ENCODE data around the gene AHCTF1.

AHCTF1 gene

GRCh38 chr1:246931549-246932365 lies at the start of gene AHCTF1:
Gene AHCTF1, minus strand, starts transcription at chr1:246931948. Its CDS starts 13,578 bp downstream, at chr1:246918370.
- DNase-seq = peak; percentile 92

DNA sequence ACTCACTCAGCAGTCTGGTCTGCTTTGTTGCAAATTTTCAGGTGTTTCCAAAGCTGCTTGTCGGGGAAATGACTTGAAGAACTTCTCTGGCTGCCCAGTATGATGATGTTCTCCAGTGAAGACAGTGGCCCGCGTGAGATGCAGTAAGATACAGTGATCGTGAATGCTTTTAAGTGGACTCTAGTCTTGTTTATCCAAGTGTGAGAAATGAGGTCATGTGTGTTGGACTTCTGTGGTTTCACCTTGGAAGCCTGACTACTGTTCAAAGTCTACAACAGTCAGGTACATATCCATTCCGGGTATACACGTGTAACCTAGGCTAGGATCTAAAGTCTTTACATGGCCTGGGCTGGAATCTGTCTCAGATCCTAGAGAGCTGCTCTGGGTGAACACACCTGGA lies 47.0 kb upstream of the AHCTF1 start:
- no peak for DNase-seq

- DNase-seq = no peak
These were observed 46.5 kb upstream of the AHCTF1 start for GRCh38 chr1:246978281-246978680.

DNA sequence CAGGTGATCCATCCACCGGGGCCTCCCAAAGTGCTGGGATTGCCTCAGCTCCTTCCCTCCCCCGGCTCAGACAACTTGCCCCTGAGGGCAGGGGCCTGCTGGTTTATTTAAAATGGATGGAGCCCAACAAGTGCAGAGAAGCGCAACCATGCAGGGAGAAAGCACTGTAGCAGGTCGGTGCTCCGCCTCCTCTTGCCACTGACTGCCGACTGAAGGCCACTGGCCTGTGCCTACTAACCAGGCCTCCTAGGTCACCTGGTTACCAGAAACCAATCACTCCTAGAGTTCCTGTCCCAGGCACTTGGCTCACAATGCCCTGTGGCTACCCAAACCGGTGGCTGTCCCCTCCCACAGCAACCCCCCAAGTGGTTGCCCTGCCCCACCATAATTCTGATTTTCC lies 40.2 kb upstream of the AHCTF1 start:
- no peak for DNase-seq

DNA sequence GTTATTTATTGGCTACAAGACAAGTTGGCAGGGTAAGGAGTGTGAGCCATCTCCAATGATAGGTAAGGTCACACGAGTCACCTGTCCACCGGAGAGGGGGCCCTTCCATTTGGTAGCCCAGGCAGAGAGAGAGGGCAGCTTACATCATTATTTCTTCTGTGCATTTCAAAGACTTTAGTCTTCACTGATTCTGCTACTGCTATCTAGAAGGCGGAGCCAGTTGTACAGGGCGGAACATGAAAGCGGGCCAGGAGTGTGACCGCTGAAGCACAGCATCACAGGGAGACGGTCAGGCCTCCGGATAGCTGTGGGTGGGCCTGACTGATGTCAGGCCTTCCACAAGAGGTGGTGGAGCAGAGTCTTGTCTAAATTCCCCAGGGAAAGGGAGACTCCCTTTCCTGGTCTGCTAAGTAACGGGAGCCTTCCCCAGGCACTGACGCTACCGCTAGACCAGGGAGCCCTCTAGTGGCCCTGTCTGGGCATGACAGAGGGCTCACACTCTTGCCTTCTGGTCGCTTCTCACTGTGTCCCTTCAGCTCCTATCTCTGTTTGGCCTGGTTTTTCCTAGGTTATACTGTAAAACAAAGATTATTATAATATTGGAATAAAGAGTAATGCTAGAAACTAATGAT lies 39.5 kb upstream of the AHCTF1 start:
- peak; percentile 4 for DNase-seq

DNA sequence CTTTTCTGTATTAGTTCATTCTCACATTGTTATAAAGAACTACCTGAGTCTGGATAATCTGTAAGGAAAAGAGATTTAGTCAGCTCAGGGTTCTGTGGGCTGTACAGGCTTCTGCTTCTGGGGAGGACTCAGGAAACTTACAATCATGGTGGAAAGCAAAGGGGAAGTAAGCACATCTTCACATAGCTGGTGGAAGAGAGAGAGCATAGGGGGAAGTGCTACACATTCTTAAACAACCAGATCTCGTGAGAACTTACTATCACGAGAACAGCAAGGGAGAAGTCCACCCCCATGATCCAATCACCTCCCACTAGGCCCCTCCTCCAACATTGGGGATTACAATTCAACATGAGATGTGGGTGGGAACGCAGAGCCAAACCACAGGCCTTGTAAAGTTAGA lies 37.9 kb upstream of the AHCTF1 start:
- no peak for DNase-seq

DNA sequence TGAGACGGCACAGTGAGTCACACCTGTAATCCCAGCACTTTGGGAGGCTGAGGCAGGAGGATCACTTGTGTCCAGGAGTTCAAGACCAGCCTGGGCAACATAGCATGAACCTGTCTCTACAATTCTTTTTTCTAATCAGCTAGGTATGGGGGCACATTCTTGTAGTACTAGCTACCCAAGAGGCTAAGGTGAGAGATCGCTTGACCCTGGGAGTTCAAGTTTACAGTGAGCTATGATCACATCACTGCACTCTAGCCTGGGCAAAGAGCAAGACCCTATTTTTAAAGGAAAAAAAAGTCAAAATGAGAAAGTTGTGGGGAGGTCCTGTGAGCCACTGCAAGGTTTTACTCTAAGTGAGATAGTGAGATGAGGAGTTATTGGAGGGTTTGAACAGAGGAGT lies 34.8 kb upstream of the AHCTF1 start:
- no peak for DNase-seq

GRCh38 chr1:246959944-246960693 lies 28.4 kb upstream of the AHCTF1 start:
- no peak for DNase-seq

DNA sequence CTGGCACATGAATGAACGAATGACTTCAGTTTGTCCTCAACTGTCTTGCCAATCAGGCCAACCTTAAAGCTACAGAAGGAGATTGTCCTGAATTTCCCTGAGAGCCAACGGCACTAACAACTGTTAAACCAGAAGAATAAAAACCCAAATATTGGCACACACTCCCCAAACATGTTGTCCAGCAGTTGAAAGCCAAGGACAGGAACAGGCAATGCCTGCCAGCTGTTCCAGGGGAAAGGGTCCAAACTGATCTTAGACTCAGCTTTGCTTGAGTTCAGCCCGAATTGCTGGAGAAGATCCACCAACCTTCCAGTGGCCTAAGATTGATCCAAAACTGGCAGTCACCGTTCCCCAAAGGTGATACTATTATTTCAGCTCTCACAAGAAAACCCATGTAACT lies 22.4 kb upstream of the AHCTF1 start:
- DNase-seq = no peak

DNA sequence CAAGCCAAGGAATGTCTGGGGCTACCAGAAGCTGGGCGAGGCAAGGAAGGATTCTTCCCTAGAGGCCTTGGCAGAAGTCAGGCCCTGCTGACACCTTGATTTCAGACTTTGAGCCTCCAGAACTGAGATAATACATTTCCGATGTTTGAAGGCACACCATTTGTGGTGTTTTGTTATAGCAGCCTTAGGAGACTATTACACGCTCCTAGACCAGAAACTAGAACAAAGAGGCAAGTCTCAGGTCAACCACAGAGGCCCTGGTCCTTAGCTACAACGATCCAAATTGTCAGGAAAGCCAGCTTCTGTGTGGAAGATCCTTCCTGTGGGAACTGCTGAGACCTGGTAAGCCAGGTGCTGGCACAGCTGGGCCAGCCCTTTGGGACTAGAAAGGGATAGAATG lies 19.7 kb upstream of the AHCTF1 start:
- no peak for DNase-seq

DNA sequence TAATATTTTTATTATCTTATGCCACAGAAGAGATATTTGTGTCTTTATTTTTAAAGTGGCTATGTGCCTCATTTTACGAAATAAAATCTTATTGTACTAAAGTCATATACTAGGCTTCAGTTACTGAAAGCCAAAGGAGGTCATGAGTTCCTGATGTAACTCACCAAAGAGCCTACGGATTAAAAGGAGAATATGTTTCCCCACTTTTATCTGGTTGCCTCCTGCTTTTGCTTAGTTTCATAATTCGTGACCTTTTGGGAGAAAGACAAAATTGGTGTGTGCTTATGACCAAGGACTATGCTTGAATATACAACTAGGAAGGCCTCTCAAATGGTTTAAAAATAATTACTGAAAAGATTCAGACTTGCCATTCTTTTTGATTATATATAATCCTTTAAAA lies 18.2 kb upstream of the AHCTF1 start:
- DNase-seq = no peak

DNA sequence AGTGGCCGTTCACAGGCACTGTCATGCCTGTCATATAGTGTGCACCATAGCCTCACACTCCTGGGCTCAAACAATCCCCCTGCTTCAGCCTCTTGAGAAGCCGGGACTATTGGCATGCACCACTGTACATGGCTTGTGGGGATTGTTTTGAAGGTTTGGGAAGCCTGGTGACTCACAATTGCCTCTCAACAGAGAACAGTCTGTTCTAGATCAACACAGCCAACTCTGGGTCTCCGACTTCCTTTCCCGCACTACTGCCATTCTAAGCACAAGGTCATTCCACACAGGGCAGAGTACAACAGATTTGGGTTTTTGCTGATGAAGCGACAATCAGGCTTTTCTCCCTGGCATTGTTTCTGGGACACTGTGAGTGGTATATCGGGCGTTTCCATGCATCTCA lies 15.5 kb upstream of the AHCTF1 start:
- no peak for DNase-seq

GRCh38 chr1:246946366-246946765 lies 14.6 kb upstream of the AHCTF1 start:
- no peak for DNase-seq

- DNase-seq = no peak
These were observed 3.0 kb upstream of the AHCTF1 start for GRCh38 chr1:246934765-246935164.

DNA sequence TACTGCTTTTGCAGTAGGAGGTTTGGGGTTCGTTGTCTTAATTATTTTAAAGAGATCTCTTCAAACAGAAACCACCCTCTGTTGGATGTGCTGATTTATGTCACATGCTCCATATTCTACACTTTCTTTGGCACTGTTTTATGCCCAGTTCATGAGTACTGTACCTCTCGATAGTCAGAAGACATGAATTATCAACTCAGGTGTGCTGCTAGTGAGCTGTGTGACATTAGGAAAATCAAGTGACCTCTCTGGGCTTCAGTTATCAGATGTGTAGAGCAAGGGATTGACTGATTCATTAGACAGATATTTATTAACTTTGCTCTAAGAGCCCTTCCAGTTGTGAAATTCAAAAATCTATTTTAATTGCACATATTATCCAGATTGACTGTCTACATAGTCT lies 2.1 kb upstream of the AHCTF1 start:
- no peak for DNase-seq

DNA sequence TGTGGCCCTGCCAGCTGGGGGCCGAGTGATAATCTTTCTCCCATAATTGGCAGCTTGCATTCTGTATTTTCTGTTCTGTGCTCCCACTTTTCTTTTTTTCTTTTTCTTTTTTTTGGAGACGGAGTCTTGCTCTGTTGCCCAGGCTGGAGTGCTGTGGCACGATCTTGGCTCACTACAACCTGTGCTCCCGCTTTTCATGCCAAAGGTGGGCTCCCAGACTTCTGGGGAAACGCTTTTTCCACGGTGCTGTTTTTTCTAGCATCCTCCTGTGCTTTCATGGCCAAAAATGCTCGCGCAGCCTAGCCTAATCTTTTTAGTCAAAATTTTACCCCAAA lies 585 bp upstream of the AHCTF1 start:
- no peak for DNase-seq

DNA sequence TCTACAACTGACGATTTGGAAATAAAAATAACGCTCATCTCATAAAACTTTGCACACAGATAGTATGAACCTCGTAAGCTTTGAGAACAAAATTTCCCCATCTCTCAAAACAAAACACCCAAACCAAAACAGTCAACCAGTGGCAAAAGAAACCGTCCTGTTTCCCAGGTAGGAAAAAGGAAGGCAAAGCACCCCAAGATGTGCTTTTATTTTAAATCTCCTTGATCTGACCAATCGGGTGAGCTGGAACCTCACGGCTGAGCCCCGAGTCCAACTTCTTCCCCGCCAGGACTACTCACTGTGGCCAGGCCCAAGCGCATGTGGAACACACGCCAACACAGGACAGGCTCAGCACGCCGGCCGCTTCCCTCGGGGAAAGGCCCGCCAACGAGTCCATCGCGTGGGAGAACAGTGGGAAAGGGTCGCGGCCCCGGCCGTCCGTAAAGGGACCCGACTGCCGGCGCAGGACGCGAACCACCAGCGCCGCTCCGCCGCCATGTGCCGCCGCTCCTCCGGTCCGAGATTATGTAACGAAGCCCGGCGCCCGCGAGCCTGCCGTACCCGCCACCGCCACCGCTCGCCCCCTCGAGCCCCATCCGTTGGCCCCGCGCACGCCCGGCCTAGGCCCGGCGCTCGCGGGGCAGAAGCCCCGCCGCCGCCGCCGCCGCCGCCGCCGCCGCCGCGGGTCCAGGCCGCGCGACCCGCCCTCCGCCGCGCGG lies 759 bp downstream of the AHCTF1 start:
- no peak for DNase-seq

DNA sequence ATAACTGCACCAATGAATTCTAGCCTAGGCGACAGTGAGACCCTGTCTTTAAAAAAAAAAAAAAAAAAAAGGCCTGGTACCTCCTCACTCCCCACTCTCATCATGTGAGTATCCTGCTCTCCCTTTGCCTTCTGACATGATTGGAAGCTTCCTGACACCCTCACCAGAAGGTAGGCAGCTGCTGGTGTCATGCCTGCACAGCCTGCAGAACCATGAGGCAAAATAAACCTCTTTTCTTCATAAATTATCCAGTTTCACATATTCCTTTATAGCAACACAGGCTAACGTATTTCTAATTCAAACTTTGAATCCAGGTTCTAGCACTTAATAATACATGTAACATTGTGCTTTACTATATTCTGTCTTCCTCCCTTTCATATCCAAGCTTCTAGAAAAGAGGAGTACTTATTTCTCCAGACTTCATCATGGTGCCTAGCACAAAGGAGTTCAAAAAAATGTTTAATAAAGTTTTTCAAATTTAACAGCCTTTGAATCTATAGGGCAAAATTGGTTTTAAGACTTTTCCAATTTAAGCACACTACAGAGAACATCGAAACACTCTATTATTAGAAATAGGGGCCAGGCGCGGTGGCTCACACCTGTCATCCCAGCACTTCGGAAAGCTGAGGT lies 5.6 kb downstream of the AHCTF1 start:
- no peak for DNase-seq

- no peak for DNase-seq
These were observed 7.8 kb downstream of the AHCTF1 start for GRCh38 chr1:246923900-246924299.

DNA sequence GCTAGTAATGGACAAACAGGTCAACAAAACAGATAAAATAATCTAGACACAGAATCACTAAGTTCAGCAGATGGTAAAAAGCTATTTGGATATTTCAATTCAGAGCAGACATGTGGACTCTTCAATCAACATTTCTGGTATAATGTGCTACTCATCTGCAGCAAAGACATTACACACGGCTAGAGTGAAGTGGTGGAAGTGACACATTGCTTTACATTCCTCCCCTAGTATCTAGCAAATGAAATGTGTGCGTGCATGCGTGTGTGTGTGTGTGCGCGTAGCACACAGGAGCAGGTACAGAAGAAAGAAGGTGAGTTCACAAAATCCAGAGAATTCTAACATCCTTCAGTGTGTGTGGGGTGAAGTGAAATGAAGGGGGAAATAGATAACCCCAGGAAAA lies 8.3 kb downstream of the AHCTF1 start:
- no peak for DNase-seq

GRCh38 chr1:246921481-246921880 lies 10.3 kb downstream of the AHCTF1 start:
- DNase-seq = no peak

GRCh38 chr1:246919902-246920301 lies 11.8 kb downstream of the AHCTF1 start:
- no peak for DNase-seq

Data from NCI-H2029 treated with DMSO at 0.1 percent for 48 hours (cell line).